HEK293 (cell line): Measurements from ENCODE around the gene APOB.

Experiments used
- CTCF ChIA-PET: fragments of 350-600 bp; formaldehyde crosslinking; extraction: SDS; loops from one replicate; lab custom pipeline; 2021; ENCODE audit warnings: antibody characterized with exemption; lab: Yijun Ruan, JAX
- POLR2A ChIA-PET: fragments of 300-600 bp; formaldehyde crosslinking; extraction: SDS; loops from one replicate; lab custom pipeline; 2020; ENCODE audit warnings: antibody characterized with exemption, inconsistent platforms; lab: Yijun Ruan, JAX
- H3K27ac ChIP-seq: fragments of 200-500 bp; sonication (Bioruptor generic); 2 replicates; pipeline ENCODE4 v1.5.1; 2014; ENCODE audit warnings: low read depth, low read length, control low read depth, inconsistent platforms; ENCODE audit errors: extremely low read depth
- H3K36me3 ChIP-seq, 2 experiments: fragments of 200-500 bp in 1 of 2; sonication (Bioruptor generic) in 1 of 2; 1 replicate in 1 of 2; 2 replicates in 1 of 2; pipeline ENCODE4 v1.5.1; 2014 to 2017; ENCODE audit warnings: inconsistent platforms in 2 of 2, low read length in 2 of 2; ENCODE audit not compliant: control insufficient read depth in 2 of 2, insufficient read depth in 1 of 2
- H3K4me1 ChIP-seq: fragments of 200-500 bp; sonication (Bioruptor generic); 2 replicates; pipeline ENCODE4 v1.5.1; 2014; ENCODE audit warnings: mild to moderate bottlenecking, low read length, inconsistent platforms; ENCODE audit not compliant: control insufficient read depth, insufficient read depth
- H3K4me3 ChIP-seq: 2 replicates; pipeline ENCODE4 v1.5.1; 2011; ENCODE audit warnings: low read depth, mild to moderate bottlenecking, control low read depth, low read length, moderate library complexity
- H3K9me3 ChIP-seq: fragments of 200-500 bp; sonication (Bioruptor generic); 2 replicates; pipeline ENCODE4 v1.5.1; 2014; ENCODE audit warnings: low read depth, low read length, inconsistent platforms; ENCODE audit not compliant: control insufficient read depth, insufficient read depth
- KLF1 ChIP-seq: fragments of 450-650 bp; formaldehyde crosslinking; IDR thresholded peaks from 2 replicates; pipeline ENCODE4 v1.5.1; 2016; ENCODE audit warnings: missing biosample characterization, missing genetic modification characterization
- MZF1 ChIP-seq: fragments of 450-650 bp; formaldehyde crosslinking; IDR thresholded peaks from 2 replicates; pipeline ENCODE4 v1.5.1; 2017; ENCODE audit warnings: missing biosample characterization, missing genetic modification characterization, borderline replicate concordance
- SETDB1 ChIP-seq: IDR thresholded peaks from one replicate; pipeline ENCODE4 v1.6.1; 2017; ENCODE audit warnings: mild to moderate bottlenecking, low read length, moderate library complexity, mixed read lengths; ENCODE audit not compliant: insufficient read length
- ZNF10 ChIP-seq: fragments of 450-650 bp; formaldehyde crosslinking; IDR thresholded peaks from 2 replicates; pipeline ENCODE4 v1.5.1; 2017; ENCODE audit warnings: missing biosample characterization, missing genetic modification characterization
- ZNF157 ChIP-seq: fragments of 450-650 bp; formaldehyde crosslinking; IDR thresholded peaks from 2 replicates; pipeline ENCODE4 v1.5.1; 2016; ENCODE audit warnings: missing biosample characterization, missing genetic modification characterization
- ZNF214 ChIP-seq: fragments of 450-650 bp; formaldehyde crosslinking; IDR thresholded peaks from 2 replicates; pipeline ENCODE4 v1.5.1; 2017; ENCODE audit warnings: missing biosample characterization, mild to moderate bottlenecking, missing genetic modification characterization, borderline replicate concordance
- ZNF248 ChIP-seq: fragments of 450-650 bp; formaldehyde crosslinking; IDR thresholded peaks from 2 replicates; pipeline ENCODE4 v1.5.1; 2017; ENCODE audit warnings: missing biosample characterization, missing genetic modification characterization
- ZNF473 ChIP-seq: fragments of 450-650 bp; formaldehyde crosslinking; IDR thresholded peaks from 2 replicates; pipeline ENCODE4 v1.5.1; 2017; ENCODE audit warnings: missing biosample characterization, missing genetic modification characterization
- ZNF514 ChIP-seq: fragments of 450-650 bp; formaldehyde crosslinking; IDR thresholded peaks from 2 replicates; pipeline ENCODE4 v1.5.1; 2016; ENCODE audit warnings: missing biosample characterization, missing genetic modification characterization
- ZNF548 ChIP-seq: fragments of 450-650 bp; formaldehyde crosslinking; IDR thresholded peaks from 2 replicates; pipeline ENCODE4 v1.5.1; 2016; ENCODE audit warnings: missing biosample characterization, missing genetic modification characterization
- ZNF555 ChIP-seq: fragments of 450-650 bp; formaldehyde crosslinking; conservative IDR thresholded peaks from 2 replicates; pipeline ENCODE4 v1.5.1; 2017; ENCODE audit warnings: missing biosample characterization, mild to moderate bottlenecking, missing genetic modification characterization, inconsistent platforms
- ZNF571 ChIP-seq: fragments of 450-650 bp; formaldehyde crosslinking; IDR thresholded peaks from 2 replicates; pipeline ENCODE4 v1.5.0; 2017; ENCODE audit warnings: missing biosample characterization, missing genetic modification characterization
- ZNF623 ChIP-seq: fragments of 450-650 bp; formaldehyde crosslinking; IDR thresholded peaks from 2 replicates; pipeline ENCODE4 v1.5.1; 2016; ENCODE audit warnings: missing biosample characterization, missing genetic modification characterization
- ZNF626 ChIP-seq: fragments of 450-650 bp; sonication (Bioruptor Pico); formaldehyde crosslinking; IDR thresholded peaks from 2 replicates; pipeline ENCODE4 v1.5.1; 2018; ENCODE audit warnings: missing biosample characterization, missing genetic modification characterization, inconsistent platforms
- ZNF677 ChIP-seq: fragments of 450-650 bp; IDR thresholded peaks from 2 replicates; pipeline ENCODE4 v1.5.0; 2018; ENCODE audit warnings: missing biosample characterization, mild to moderate bottlenecking, missing genetic modification characterization, moderate library complexity
- ZNF701 ChIP-seq: fragments of 450-650 bp; formaldehyde crosslinking; IDR thresholded peaks from 2 replicates; pipeline ENCODE4 v1.5.1; 2016; ENCODE audit warnings: missing biosample characterization, missing genetic modification characterization
- ZNF76 ChIP-seq: fragments of 450-650 bp; formaldehyde crosslinking; IDR thresholded peaks from 2 replicates; pipeline ENCODE4; 2016; ENCODE audit warnings: low read depth, missing biosample characterization, missing genetic modification characterization, borderline replicate concordance
- ZNF768 ChIP-seq: fragments of 450-650 bp; formaldehyde crosslinking; IDR thresholded peaks from 2 replicates; pipeline ENCODE4 v1.5.1; 2018; ENCODE audit warnings: missing biosample characterization, mild to moderate bottlenecking, missing genetic modification characterization
- ZSCAN16 ChIP-seq: fragments of 450-650 bp; formaldehyde crosslinking; IDR thresholded peaks from 2 replicates; pipeline ENCODE4 v1.5.1; 2016; ENCODE audit warnings: missing biosample characterization, missing genetic modification characterization
- TF ChIP-seq, protein P1 (sequence below): fragments of 450-650 bp; formaldehyde crosslinking; IDR thresholded peaks from 2 replicates; pipeline ENCODE4 v1.5.1; 2016; ENCODE audit warnings: missing biosample characterization, missing genetic modification characterization
- TF ChIP-seq, protein P2 (sequence below): fragments of 450-650 bp; formaldehyde crosslinking; IDR thresholded peaks from 2 replicates; pipeline ENCODE4 v1.5.1; 2016; ENCODE audit warnings: missing biosample characterization, missing genetic modification characterization
- TF ChIP-seq, protein P3 (sequence below): fragments of 450-650 bp; formaldehyde crosslinking; IDR thresholded peaks from 2 replicates; pipeline ENCODE4; 2016; ENCODE audit warnings: missing biosample characterization, missing genetic modification characterization

Gene APOB

DNA sequence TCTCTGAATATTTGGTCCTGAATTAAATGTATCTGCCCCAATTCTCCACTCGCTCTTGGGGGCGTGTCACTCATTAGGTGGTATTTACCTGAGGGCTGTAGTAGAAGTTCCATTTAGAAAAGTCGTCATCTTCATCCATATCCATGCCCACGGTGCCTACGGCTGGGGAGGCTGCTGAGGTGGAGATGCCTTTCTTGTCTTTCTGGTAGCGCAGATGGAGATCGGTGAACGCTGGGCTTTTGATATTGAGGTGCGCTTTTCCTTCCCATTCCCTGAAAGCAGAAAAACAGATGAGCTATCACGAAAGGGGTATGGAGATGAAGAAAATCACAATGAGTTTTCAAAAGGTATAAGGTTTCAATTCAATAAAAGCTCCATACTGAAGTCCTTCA, 39.7 kb downstream of the APOB start (continued):
- TF ChIP-seq ZNF677 (tag by site-specific recombination) = no peak

DNA sequence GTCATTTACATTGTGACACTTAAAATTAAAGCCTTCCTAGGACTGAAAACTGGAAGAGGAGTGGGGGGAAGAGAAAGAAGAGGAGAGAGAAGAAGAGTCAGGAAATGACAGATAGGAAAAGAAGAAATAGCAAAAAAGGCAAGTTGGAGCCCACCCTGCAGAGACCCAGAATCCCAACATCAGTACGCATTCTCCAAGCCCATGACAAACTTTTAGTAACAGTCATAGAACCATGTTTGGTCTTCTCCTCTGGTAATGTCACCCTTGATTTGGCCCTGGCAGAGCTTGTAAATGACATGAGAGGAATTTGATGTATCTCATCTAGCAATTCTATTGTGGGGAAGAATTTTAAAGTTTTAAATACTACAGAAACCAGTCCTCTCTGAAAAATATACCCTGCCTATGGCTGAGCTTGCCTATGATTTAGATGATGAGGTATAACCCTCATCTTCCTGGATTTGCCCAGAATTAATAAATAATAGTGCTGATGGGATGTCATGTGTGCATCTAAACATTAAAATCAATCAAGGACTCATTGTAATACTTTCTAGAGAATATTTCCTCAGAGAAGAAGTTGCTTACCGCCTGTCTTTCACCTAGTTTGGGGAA, 40.2 kb downstream of the APOB start:
- CTCF ChIA-PET = no interaction called here
- Histone ChIP-seq H3K36me3 (no peaks in the 10 kb centered on the region), H3K4me3 (no peak overlapping the region), H3K4me1 (no peaks in the 10 kb centered on the region), H3K27ac (no peak overlapping the region)
- TF ChIP-seq ZNF555 (tag by site-specific recombination) = no peak
- no peak for TF ChIP-seq ZNF701 (tag by site-specific recombination)
- no peak for TF ChIP-seq ZNF76 (tag by site-specific recombination)
- TF ChIP-seq ZNF626 = no peak
- TF ChIP-seq, all 188 proteins: peak for 0
- POLR2A ChIA-PET = no interaction called here
- no peaks in the 10 kb centered on the region for H3K9me3 ChIP-seq

DNA sequence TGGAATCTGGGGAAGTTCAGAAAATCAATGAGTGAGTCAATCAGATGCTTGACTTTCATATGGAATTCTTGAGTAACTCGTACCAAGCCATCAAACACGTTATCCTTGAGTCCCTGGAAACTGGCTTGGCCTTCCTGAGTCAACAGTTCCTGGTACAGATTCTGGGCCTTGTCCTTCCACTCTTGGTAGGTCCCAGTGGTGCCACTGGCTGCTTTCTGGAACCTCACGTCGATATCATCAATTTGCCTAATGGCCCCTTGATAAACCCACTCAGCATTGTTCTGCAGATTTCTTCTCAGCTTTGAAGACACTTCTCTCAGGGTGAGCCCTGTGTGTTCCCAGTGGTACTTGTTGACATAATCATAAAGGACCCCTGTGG, 41.1 kb downstream of the APOB start:
- TF ChIP-seq, protein P1, sequence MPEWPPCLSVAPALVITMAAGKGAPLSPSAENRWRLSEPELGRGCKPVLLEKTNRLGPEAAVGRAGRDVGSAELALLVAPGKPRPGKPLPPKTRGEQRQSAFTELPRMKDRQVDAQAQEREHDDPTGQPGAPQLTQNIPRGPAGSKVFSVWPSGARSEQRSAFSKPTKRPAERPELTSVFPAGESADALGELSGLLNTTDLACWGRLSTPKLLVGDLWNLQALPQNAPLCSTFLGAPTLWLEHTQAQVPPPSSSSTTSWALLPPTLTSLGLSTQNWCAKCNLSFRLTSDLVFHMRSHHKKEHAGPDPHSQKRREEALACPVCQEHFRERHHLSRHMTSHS = no peak
- TF ChIP-seq ZNF768 (tag by site-specific recombination) = no peak
- TF ChIP-seq KLF1 (tag by site-specific recombination) = no peak
- no peak for TF ChIP-seq ZNF214 (tag by site-specific recombination)
- no peak for TF ChIP-seq ZNF623 (tag by site-specific recombination)
- TF ChIP-seq ZNF157 (tag by site-specific recombination) = no peak
- TF ChIP-seq, protein P2, sequence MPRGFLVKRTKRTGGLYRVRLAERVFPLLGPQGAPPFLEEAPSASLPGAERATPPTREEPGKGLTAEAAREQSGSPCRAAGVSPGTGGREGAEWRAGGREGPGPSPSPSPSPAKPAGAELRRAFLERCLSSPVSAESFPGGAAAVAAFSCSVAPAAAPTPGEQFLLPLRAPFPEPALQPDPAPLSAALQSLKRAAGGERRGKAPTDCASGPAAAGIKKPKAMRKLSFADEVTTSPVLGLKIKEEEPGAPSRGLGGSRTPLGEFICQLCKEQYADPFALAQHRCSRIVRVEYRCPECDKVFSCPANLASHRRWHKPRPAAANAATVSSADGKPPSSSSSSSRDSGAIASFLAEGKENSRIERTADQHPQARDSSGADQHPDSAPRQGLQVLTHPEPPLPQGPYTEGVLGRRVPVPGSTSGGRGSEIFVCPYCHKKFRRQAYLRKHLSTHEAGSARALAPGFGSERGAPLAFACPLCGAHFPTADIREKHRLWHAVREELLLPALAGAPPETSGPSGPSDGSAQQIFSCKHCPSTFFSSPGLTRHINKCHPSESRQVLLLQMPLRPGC = no peak
- no peak for TF ChIP-seq SETDB1
- TF ChIP-seq ZNF514 = no peak
- no peak for TF ChIP-seq ZNF10 (tag by site-specific recombination)
- TF ChIP-seq ZNF248 (tag by site-specific recombination) = no peak
- no peak for TF ChIP-seq ZNF548
- no peak for TF ChIP-seq ZNF473 (tag by site-specific recombination)
- no peak for TF ChIP-seq ZNF571 (tag by site-specific recombination)
- TF ChIP-seq ZSCAN16 (tag by site-specific recombination) = no peak
- no peak for TF ChIP-seq MZF1 (tag by site-specific recombination)
- TF ChIP-seq, protein P3, sequence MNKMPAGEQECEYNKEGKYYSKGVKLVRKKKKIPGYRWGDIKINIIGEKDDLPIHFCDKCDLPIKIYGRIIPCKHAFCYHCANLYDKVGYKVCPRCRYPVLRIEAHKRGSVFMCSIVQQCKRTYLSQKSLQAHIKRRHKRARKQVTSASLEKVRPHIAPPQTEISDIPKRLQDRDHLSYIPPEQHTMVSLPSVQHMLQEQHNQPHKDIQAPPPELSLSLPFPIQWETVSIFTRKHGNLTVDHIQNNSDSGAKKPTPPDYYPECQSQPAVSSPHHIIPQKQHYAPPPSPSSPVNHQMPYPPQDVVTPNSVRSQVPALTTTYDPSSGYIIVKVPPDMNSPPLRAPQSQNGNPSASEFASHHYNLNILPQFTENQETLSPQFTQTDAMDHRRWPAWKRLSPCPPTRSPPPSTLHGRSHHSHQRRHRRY (tag by site-specific recombination) = no peak
- Histone ChIP-seq H3K4me3 (no peak overlapping the region), H3K36me3 (no peaks in the 10 kb centered on the region), H3K4me1 (no peaks in the 10 kb centered on the region), H3K9me3 (no peaks in the 10 kb centered on the region), H3K27ac (no peak overlapping the region)
- POLR2A ChIA-PET = no interaction called here
- CTCF ChIA-PET = interaction anchor here (1.0 kb wide), 1 partner anchor 342 kb away, joined by 5 read pairs; no protein-coding TSS in a partner anchor
